DND-41 (cell line): Measurements from ENCODE around the gene CDH2.

Source experiments
- CTCF ChIP-seq: IDR thresholded peaks from 2 replicates; pipeline ENCODE4 v1.5.1; 2012; ENCODE audit warnings: borderline replicate concordance, low read length, moderate library complexity, mild to moderate bottlenecking; ENCODE audit not compliant: poor library complexity, severe bottlenecking; ENCODE audit errors: extremely low read depth
- EZH2 ChIP-seq: IDR thresholded peaks from 3 replicates; pipeline ENCODE4 v1.6.1; 2012; ENCODE audit warnings: borderline replicate concordance, low read depth, mild to moderate bottlenecking, moderate library complexity, low read length, inconsistent platforms; ENCODE audit not compliant: severe bottlenecking

DNA sequence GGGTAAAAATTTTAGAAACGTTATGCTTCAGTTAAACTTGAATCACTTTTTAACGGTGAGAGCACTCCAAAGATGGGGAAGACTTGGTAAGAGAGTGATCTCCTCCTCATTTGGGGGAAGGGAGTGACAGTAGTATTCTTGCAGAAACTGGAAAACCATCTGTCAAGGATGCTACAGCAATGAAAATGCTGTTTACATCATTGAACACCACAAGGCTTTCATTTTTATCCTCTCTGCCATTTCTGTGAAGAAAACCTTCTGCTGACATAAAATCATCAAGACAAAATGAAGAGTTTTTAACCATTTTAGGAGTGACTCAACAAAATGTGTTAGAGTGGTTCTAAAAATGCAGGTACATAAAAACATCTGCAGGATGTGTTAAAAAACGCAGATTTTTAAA is 38.1 kb downstream of the CDH2 start:
- TF ChIP-seq CTCF (no peak), EZH2 (no peak)
